Activated CD8-positive, alpha-beta T cell treated with anti-CD3 and anti-CD28 coated beads for 36 hours (primary cell): ENCODE measurements around the gene FLT4. TPM values are rescaled to one million over a fixed set of nuclear protein-coding genes. Genes with fewer than 3 reads are reported as not detected.

ENCODE experiments used
- ATAC-seq: fragments of 200-7000 bp; cut with Tn5 transposase; one replicate; pipeline ENCODE4 v1.10.0; 2021; ENCODE audit warnings: mild to moderate bottlenecking, moderate library complexity
- CTCF ChIA-PET: fragments of 350-600 bp; sonication (Branson Sonifier 250); formaldehyde crosslinking; loops from one replicate; lab custom pipeline; 2021; ENCODE audit warnings: antibody characterized with exemption; lab: Charles Lee
- POLR2A ChIA-PET: fragments of 350-600 bp; sonication (Branson Sonifier 250); formaldehyde crosslinking; loops from one replicate; lab custom pipeline; 2021; ENCODE audit warnings: antibody characterized with exemption; lab: Charles Lee
- DNase-seq: peaks from one replicate; pipeline ENCODE4 v3.0.0-alpha.2; 2020
- H3K27ac Mint-ChIP-seq: one replicate; pipeline ENCODE4 v1.8.0; 2021; ENCODE audit warnings: mild to moderate bottlenecking, mixed read lengths
- H3K27me3 Mint-ChIP-seq: one replicate; pipeline ENCODE4 v1.8.0; 2021; ENCODE audit warnings: mixed read lengths
- H3K36me3 Mint-ChIP-seq: one replicate; pipeline ENCODE4 v1.8.0; 2021; ENCODE audit warnings: low read depth, mixed read lengths
- H3K4me1 Mint-ChIP-seq: one replicate; pipeline ENCODE4 v1.8.0; 2021; ENCODE audit warnings: low read depth, mixed read lengths
- H3K4me3 Mint-ChIP-seq: one replicate; pipeline ENCODE4 v1.8.0; 2021; ENCODE audit warnings: mild to moderate bottlenecking, moderate library complexity, mixed read lengths
- H3K9me3 Mint-ChIP-seq: one replicate; pipeline ENCODE4 v1.8.0; 2021; ENCODE audit warnings: mixed read lengths
- intact Hi-C: fragments of 100-400 bp; cut with micrococcal nuclease; formaldehyde crosslinking; loops from one replicate; pipeline ENCODE4 v1.10.0; 2022
- total RNA-seq, 2 experiments: library from RNA; stranded (reverse); gene quantifications; one replicate each; pipeline ENCODE4 v1.2.3, GENCODE V29; 2021
- TF ChIP-seq, protein P1 (sequence below): fragments of 200-600 bp; IDR thresholded peaks from one replicate; pipeline ENCODE4 v1.8.0; 2022; ENCODE audit warnings: antibody characterized with exemption, mild to moderate bottlenecking

The FLT4 gene
- total RNA-seq, 2 experiments from 2014 or later, result 3.3 to 4.4 TPM

- POLR2A ChIA-PET, result interaction anchor here (1.6 kb wide), 1 partner anchor 12 kb away, joined by 4 read pairs; no protein-coding TSS in a partner anchor
- DNase-seq (no peak), ATAC-seq (no peak)
- Mint-ChIP-seq H3K27me3 (no peaks in the 10 kb centered on the region), H3K9me3 (no peaks in the 10 kb centered on the region), H3K4me1 (peaks cover 5% of the 10 kb centered on the region), H3K36me3 (peaks cover 14% of the 10 kb centered on the region), H3K27ac (no peak overlapping the region), H3K4me3 (no peak overlapping the region)
- intact Hi-C loops, result no loop called here
- CTCF ChIA-PET, result interaction anchor here (0.9 to 2.2 kb wide), 2 partner anchors 25 to 36 kb away, joined by 4 to 6 read pairs; no protein-coding TSS in a partner anchor
- TF ChIP-seq, protein P1, sequence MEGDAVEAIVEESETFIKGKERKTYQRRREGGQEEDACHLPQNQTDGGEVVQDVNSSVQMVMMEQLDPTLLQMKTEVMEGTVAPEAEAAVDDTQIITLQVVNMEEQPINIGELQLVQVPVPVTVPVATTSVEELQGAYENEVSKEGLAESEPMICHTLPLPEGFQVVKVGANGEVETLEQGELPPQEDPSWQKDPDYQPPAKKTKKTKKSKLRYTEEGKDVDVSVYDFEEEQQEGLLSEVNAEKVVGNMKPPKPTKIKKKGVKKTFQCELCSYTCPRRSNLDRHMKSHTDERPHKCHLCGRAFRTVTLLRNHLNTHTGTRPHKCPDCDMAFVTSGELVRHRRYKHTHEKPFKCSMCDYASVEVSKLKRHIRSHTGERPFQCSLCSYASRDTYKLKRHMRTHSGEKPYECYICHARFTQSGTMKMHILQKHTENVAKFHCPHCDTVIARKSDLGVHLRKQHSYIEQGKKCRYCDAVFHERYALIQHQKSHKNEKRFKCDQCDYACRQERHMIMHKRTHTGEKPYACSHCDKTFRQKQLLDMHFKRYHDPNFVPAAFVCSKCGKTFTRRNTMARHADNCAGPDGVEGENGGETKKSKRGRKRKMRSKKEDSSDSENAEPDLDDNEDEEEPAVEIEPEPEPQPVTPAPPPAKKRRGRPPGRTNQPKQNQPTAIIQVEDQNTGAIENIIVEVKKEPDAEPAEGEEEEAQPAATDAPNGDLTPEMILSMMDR, result no peak
Observed at GRCh38 chr5:180580681-180581080, 68.7 kb downstream of the FLT4 start.

GRCh38 chr5:180575571-180575970 is 73.8 kb downstream of the FLT4 start:
- no peak for DNase-seq
- POLR2A ChIA-PET, result no interaction called here
- TF ChIP-seq, protein P1, result no peak

DNA sequence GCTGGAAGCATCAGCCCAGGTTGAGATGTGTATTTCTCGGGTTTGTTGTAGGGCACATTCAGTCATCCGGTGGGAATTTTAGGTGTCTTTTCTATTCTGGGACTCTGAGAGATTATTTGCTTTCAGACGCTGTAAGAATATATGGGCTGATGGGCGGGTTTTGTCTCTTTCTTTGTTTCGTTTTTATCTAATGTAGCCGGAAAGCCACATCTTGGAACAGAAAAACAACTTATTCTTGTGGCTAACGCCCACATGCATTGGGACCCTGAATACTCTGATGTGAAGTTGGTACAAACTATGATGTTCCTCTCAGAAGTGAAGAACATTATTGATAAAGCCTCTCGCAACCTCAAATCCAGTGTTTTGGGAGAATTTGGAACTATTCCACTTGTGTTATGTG is 80.5 kb downstream of the FLT4 start:
- Mint-ChIP-seq H3K36me3 (peaks cover 50% of the 10 kb centered on the region), H3K27ac (peak overlapping the region; percentile 69), H3K27me3 (no peaks in the 10 kb centered on the region), H3K9me3 (no peaks in the 10 kb centered on the region), H3K4me3 (no peak overlapping the region), H3K4me1 (peaks cover 22% of the 10 kb centered on the region)
- peak; percentile 34 for DNase-seq
- ChIA-PET CTCF (no interaction called here), POLR2A (interaction anchor here (1.2 kb wide), 1 partner anchor 11 kb away, joined by 4 read pairs; no protein-coding TSS in a partner anchor)
- peak; percentile 42 for ATAC-seq
- intact Hi-C loops, result no loop called here
- TF ChIP-seq, protein P1, result no peak

More at GRCh38 chr5:180575571-180575970, 73.8 kb downstream of the FLT4 start:
- no peak for ATAC-seq
- H3K36me3 Mint-ChIP-seq, result peaks cover 31% of the 10 kb centered on the region
- intact Hi-C loops, result no loop called here
- H3K9me3 Mint-ChIP-seq, result no peaks in the 10 kb centered on the region
- no peak overlapping the region for H3K27ac Mint-ChIP-seq
- no peak overlapping the region for H3K4me3 Mint-ChIP-seq
- CTCF ChIA-PET, result interaction anchor here (0.7 to 2.7 kb wide), 3 partner anchors 30 to 44 kb away, joined by 3 to 11 read pairs (median 3); no protein-coding TSS in a partner anchor
- H3K27me3 Mint-ChIP-seq, result no peaks in the 10 kb centered on the region
- H3K4me1 Mint-ChIP-seq, result peaks cover 10% of the 10 kb centered on the region

GRCh38 chr5:180563994-180564393 is 85.4 kb downstream of the FLT4 start:
- no peak overlapping the region for H3K27ac Mint-ChIP-seq
- H3K4me3 Mint-ChIP-seq, result no peak overlapping the region
- no peaks in the 10 kb centered on the region for H3K9me3 Mint-ChIP-seq
- CTCF ChIA-PET, result no interaction called here
- intact Hi-C loops, result no loop called here
- peaks cover 62% of the 10 kb centered on the region for H3K36me3 Mint-ChIP-seq
- ATAC-seq, result peak; percentile 70
- POLR2A ChIA-PET, result no interaction called here
- TF ChIP-seq, protein P1, result no peak
- H3K4me1 Mint-ChIP-seq, result peaks cover 45% of the 10 kb centered on the region
- H3K27me3 Mint-ChIP-seq, result no peaks in the 10 kb centered on the region
- DNase-seq, result peak; percentile 42

- H3K4me1 Mint-ChIP-seq, result peaks cover 33% of the 10 kb centered on the region
- H3K27ac Mint-ChIP-seq, result no peak overlapping the region
- intact Hi-C loops, result no loop called here
- H3K36me3 Mint-ChIP-seq, result peaks cover 58% of the 10 kb centered on the region
- DNase-seq (no peak), ATAC-seq (no peak)
- no peaks in the 10 kb centered on the region for H3K9me3 Mint-ChIP-seq
- no peak overlapping the region for H3K4me3 Mint-ChIP-seq
- H3K27me3 Mint-ChIP-seq, result no peaks in the 10 kb centered on the region
- POLR2A ChIA-PET, result interaction anchor here (0.6 kb wide), 2 partner anchors 21 to 63 kb away, joined by 3 read pairs; no protein-coding TSS in a partner anchor
- TF ChIP-seq, protein P1, result no peak
- CTCF ChIA-PET, result no interaction called here
Observed at GRCh38 chr5:180558232-180558631, 91.2 kb downstream of the FLT4 start.
